Adrenal gland (tissue), 5 donors: ENCODE measurements around the gene DOCK1.

Experiments used
- POLR2A ChIP-seq, 2 donors: fragments of 450-650 bp; IDR thresholded peaks; one replicate each; pipeline ENCODE4 v1.6.1; 2017; ENCODE audit warnings: antibody characterized with exemption in 2 of 2, mild to moderate bottlenecking in 2 of 2, moderate library complexity in 1 of 2
- TF ChIP-seq, protein P1 (sequence below), 6 experiments: fragments of 450-650 bp in 4 of 6; fragments of 200-600 bp in 2 of 6; sonication (generic) in 1 of 6; IDR thresholded peaks; 1 replicate in 5 of 6; 2 replicates in 1 of 6; pipeline versions ENCODE4 v1.5.1 to v1.8.0; 2016 to 2021; ENCODE audit warnings: antibody characterized with exemption in 6 of 6, mild to moderate bottlenecking in 2 of 6, moderate library complexity in 1 of 6
- donor health status: DM: no; HTN: no; CAD: no.

DNA sequence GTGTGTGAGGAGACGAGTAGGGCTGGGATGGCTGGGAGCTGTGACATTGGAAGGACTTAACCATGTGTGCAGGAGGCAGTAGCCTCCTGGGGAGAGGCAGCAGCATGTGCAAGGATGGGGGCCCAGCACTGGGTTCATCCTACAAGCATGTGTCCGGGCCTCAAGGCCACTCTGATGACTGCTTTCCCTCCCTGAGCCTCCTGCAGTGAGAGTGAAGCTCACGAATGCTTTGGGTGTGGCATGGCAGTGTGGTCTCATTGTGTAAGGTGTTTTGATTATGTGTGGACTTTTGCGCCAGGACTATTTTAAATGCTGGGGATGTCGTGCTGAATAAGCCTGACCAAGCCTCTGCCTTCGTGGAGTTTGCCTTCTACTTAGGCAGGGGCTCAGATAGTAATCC lies 413.2 kb downstream of the DOCK1 start:
- no peak for TF ChIP-seq POLR2A (IDR thresholded peaks at IDR 0.05)
- TF ChIP-seq, protein P1, sequence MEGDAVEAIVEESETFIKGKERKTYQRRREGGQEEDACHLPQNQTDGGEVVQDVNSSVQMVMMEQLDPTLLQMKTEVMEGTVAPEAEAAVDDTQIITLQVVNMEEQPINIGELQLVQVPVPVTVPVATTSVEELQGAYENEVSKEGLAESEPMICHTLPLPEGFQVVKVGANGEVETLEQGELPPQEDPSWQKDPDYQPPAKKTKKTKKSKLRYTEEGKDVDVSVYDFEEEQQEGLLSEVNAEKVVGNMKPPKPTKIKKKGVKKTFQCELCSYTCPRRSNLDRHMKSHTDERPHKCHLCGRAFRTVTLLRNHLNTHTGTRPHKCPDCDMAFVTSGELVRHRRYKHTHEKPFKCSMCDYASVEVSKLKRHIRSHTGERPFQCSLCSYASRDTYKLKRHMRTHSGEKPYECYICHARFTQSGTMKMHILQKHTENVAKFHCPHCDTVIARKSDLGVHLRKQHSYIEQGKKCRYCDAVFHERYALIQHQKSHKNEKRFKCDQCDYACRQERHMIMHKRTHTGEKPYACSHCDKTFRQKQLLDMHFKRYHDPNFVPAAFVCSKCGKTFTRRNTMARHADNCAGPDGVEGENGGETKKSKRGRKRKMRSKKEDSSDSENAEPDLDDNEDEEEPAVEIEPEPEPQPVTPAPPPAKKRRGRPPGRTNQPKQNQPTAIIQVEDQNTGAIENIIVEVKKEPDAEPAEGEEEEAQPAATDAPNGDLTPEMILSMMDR (IDR thresholded peaks at IDR 0.05): no peak
